HL-60 (cell line): Measurements from ENCODE around the gene DIS3L2.

ENCODE experiments used
- DNase-seq, 2 experiments: peaks; one replicate each; pipeline ENCODE4 v3.0.0-alpha.2; 2010 to 2020; ENCODE audit warnings: low read depth in 1 of 2, low spot score in 1 of 2
- H3K27ac ChIP-seq: fragments of 250-450 bp; sonication (Bioruptor Pico); replicated peaks from 2 replicates; pipeline ENCODE4 v1.5.1; 2020; ENCODE audit warnings: mild to moderate bottlenecking, moderate library complexity
- H3K27me3 ChIP-seq: fragments of 250-450 bp; sonication (Bioruptor Pico); 2 replicates; pipeline ENCODE4 v1.5.1; 2021; ENCODE audit warnings: mild to moderate bottlenecking, moderate library complexity; ENCODE audit not compliant: insufficient read depth, poor library complexity, severe bottlenecking
- H3K4me3 ChIP-seq: replicated peaks from 2 replicates; pipeline ENCODE4 v1.5.1; 2011; ENCODE audit warnings: mild to moderate bottlenecking, control low read depth, low read length; ENCODE audit not compliant: insufficient read depth
- CTCF ChIP-seq: IDR thresholded peaks from one replicate; pipeline ENCODE4 v1.5.1; 2011; ENCODE audit warnings: low read length, control low read depth, inconsistent platforms; ENCODE audit not compliant: insufficient read depth
- GABPA ChIP-seq: IDR thresholded peaks from 2 replicates; pipeline ENCODE4 v1.6.1; 2012; ENCODE audit warnings: low read depth
- POLR2AphosphoS5 ChIP-seq: IDR thresholded peaks from 2 replicates; pipeline ENCODE4 v1.6.1; 2012; ENCODE audit warnings: low read depth
- REST ChIP-seq: IDR thresholded peaks from 2 replicates; pipeline ENCODE4 v1.6.1; 2012; ENCODE audit warnings: low read depth; ENCODE audit not compliant: insufficient replicate concordance
- SPI1 ChIP-seq: IDR thresholded peaks from 2 replicates; pipeline ENCODE4 v1.6.1; 2012; ENCODE audit warnings: low read depth, mild to moderate bottlenecking, borderline replicate concordance

The DIS3L2 gene

GRCh38 chr2:232183279-232183678 lies 221.8 kb downstream of the DIS3L2 start:
- Histone ChIP-seq H3K27ac (no peak overlapping the region), H3K27me3 (no peaks in the 10 kb centered on the region), H3K4me3 (no peak overlapping the region)
- no peak for TF ChIP-seq GABPA
- no peak for DNase-seq

GRCh38 chr2:232184346-232184745 lies 222.8 kb downstream of the DIS3L2 start:
- DNase-seq: no peak
- Histone ChIP-seq H3K4me3 (no peak overlapping the region), H3K27ac (no peak overlapping the region), H3K27me3 (no peaks in the 10 kb centered on the region)
- no peak for TF ChIP-seq CTCF
- TF ChIP-seq POLR2AphosphoS5: no peak
- TF ChIP-seq SPI1: no peak
- TF ChIP-seq REST: no peak
- TF ChIP-seq GABPA: no peak

GRCh38 chr2:232190796-232191195 lies 229.3 kb downstream of the DIS3L2 start:
- no peaks in the 10 kb centered on the region for H3K27me3 ChIP-seq
- H3K4me3 ChIP-seq: no peak overlapping the region
- H3K27ac ChIP-seq: no peak overlapping the region
- TF ChIP-seq REST (no peak), SPI1 (no peak), GABPA (no peak), POLR2AphosphoS5 (no peak), CTCF (no peak)
- DNase-seq: no peak

GRCh38 chr2:232195487-232195886 lies 234.0 kb downstream of the DIS3L2 start:
- H3K27ac ChIP-seq: no peak overlapping the region
- no peak overlapping the region for H3K4me3 ChIP-seq
- DNase-seq: no peak
- no peak for TF ChIP-seq SPI1
- TF ChIP-seq POLR2AphosphoS5: no peak
- TF ChIP-seq REST: no peak
- TF ChIP-seq CTCF: no peak
- TF ChIP-seq GABPA: no peak
- no peaks in the 10 kb centered on the region for H3K27me3 ChIP-seq
